ENCODE measurements around the gene PCSK4. TPM values are rescaled to one million over a fixed set of nuclear protein-coding genes. Genes with fewer than 3 reads are reported as not detected.

PCSK4 gene
- total and polyA plus RNA-seq, 2 of the 13 experiments (the other 11 are each of a cell fraction or from before 2014, with no cell fraction given), result 2.0 to 2.7 TPM

DNA sequence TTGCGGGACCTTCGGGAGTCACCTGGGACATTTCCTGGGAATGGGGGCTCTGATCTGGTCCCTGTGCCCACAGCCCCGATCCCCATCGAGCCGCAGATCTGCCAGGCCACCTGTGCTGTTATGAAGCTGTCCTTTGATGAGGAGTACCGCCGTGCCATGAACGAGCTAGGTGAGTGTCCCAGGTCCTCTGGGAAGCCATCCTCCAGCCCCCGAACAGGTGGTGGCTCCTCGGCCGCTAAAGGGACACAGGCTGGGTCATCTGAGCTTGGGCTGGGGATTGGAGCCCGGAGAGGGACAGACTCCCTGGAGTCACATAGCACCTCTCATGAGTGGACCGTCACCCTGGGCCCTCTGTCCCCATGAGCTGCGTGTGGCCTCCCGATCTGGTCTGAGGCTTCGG lies 32.3 kb downstream of the PCSK4 start (continued):
- TF ChIP-seq NRL (CRISPR knock-in tag; IDR thresholded peaks at IDR 0.05; ENCODE audit: borderline replicate concordance) (no peak), ZFAT (CRISPR knock-in tag; conservative IDR thresholded peaks at IDR 0.05) (no peak), ZNF260 (CRISPR knock-in tag; IDR thresholded peaks at IDR 0.05; ENCODE audit: borderline replicate concordance, low read depth) (no peak), PHF21A (CRISPR knock-in tag; IDR thresholded peaks at IDR 0.05) (no peak), SNAPC2 (CRISPR knock-in tag; IDR thresholded peaks at IDR 0.05) (no peak), ZNF33A (CRISPR knock-in tag; IDR thresholded peaks at IDR 0.05; ENCODE audit: borderline replicate concordance) (no peak), ZNF768 (CRISPR knock-in tag; IDR thresholded peaks at IDR 0.05) (peak; percentile 40; the same call in 1 of the 2 replicates), RAD51 (IDR thresholded peaks at IDR 0.05; ENCODE audit: borderline replicate concordance) (no peak), KDM2A (CRISPR knock-in tag; IDR thresholded peaks at IDR 0.05; ENCODE audit: borderline replicate concordance, low read depth) (peak; percentile 64; the same call in 1 of the 2 replicates), IKZF1 (IDR thresholded peaks at IDR 0.05) (no peak), ZNF333 (CRISPR knock-in tag; IDR thresholded peaks at IDR 0.05; ENCODE audit: borderline replicate concordance) (no peak), NAIF1 (CRISPR knock-in tag; IDR thresholded peaks at IDR 0.05; ENCODE audit: borderline replicate concordance) (no peak), ZNF615 (CRISPR knock-in tag; IDR thresholded peaks at IDR 0.05; ENCODE audit: borderline replicate concordance) (no peak), AGO2 (optimal IDR thresholded peaks at IDR 0.05; ENCODE audit: low read depth, low read length) (peak; percentile 59), RBFOX2 (IDR thresholded peaks at IDR 0.05; ENCODE audit: low read depth, low read length) (no peak), ZNF891 (CRISPR knock-in tag; IDR thresholded peaks at IDR 0.05) (no peak), KLF15 (CRISPR knock-in tag; IDR thresholded peaks at IDR 0.05; ENCODE audit: borderline replicate concordance) (no peak), RELA (CRISPR knock-in tag; IDR thresholded peaks at IDR 0.05) (no peak), POLR2G (IDR thresholded peaks at IDR 0.05; ENCODE audit: low read depth, low read length) (peak; percentile 58; the same call in 1 of the 2 replicates), ZNF792 (CRISPR knock-in tag; IDR thresholded peaks at IDR 0.05) (no peak)
- TF ChIP-seq, protein P1, sequence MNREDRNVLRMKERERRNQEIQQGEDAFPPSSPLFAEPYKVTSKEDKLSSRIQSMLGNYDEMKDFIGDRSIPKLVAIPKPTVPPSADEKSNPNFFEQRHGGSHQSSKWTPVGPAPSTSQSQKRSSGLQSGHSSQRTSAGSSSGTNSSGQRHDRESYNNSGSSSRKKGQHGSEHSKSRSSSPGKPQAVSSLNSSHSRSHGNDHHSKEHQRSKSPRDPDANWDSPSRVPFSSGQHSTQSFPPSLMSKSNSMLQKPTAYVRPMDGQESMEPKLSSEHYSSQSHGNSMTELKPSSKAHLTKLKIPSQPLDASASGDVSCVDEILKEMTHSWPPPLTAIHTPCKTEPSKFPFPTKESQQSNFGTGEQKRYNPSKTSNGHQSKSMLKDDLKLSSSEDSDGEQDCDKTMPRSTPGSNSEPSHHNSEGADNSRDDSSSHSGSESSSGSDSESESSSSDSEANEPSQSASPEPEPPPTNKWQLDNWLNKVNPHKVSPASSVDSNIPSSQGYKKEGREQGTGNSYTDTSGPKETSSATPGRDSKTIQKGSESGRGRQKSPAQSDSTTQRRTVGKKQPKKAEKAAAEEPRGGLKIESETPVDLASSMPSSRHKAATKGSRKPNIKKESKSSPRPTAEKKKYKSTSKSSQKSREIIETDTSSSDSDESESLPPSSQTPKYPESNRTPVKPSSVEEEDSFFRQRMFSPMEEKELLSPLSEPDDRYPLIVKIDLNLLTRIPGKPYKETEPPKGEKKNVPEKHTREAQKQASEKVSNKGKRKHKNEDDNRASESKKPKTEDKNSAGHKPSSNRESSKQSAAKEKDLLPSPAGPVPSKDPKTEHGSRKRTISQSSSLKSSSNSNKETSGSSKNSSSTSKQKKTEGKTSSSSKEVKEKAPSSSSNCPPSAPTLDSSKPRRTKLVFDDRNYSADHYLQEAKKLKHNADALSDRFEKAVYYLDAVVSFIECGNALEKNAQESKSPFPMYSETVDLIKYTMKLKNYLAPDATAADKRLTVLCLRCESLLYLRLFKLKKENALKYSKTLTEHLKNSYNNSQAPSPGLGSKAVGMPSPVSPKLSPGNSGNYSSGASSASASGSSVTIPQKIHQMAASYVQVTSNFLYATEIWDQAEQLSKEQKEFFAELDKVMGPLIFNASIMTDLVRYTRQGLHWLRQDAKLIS (CRISPR knock-in tag; IDR thresholded peaks at IDR 0.05), result no peak
- TF ChIP-seq, protein P2, sequence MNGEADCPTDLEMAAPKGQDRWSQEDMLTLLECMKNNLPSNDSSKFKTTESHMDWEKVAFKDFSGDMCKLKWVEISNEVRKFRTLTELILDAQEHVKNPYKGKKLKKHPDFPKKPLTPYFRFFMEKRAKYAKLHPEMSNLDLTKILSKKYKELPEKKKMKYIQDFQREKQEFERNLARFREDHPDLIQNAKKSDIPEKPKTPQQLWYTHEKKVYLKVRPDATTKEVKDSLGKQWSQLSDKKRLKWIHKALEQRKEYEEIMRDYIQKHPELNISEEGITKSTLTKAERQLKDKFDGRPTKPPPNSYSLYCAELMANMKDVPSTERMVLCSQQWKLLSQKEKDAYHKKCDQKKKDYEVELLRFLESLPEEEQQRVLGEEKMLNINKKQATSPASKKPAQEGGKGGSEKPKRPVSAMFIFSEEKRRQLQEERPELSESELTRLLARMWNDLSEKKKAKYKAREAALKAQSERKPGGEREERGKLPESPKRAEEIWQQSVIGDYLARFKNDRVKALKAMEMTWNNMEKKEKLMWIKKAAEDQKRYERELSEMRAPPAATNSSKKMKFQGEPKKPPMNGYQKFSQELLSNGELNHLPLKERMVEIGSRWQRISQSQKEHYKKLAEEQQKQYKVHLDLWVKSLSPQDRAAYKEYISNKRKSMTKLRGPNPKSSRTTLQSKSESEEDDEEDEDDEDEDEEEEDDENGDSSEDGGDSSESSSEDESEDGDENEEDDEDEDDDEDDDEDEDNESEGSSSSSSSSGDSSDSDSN (CRISPR knock-in tag; IDR thresholded peaks at IDR 0.05), result no peak
- TF ChIP-seq, protein P3, sequence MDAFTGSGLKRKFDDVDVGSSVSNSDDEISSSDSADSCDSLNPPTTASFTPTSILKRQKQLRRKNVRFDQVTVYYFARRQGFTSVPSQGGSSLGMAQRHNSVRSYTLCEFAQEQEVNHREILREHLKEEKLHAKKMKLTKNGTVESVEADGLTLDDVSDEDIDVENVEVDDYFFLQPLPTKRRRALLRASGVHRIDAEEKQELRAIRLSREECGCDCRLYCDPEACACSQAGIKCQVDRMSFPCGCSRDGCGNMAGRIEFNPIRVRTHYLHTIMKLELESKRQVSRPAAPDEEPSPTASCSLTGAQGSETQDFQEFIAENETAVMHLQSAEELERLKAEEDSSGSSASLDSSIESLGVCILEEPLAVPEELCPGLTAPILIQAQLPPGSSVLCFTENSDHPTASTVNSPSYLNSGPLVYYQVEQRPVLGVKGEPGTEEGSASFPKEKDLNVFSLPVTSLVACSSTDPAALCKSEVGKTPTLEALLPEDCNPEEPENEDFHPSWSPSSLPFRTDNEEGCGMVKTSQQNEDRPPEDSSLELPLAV (CRISPR knock-in tag; conservative IDR thresholded peaks at IDR 0.05; ENCODE audit: low read depth), result no peak
- TF ChIP-seq, protein P4, sequence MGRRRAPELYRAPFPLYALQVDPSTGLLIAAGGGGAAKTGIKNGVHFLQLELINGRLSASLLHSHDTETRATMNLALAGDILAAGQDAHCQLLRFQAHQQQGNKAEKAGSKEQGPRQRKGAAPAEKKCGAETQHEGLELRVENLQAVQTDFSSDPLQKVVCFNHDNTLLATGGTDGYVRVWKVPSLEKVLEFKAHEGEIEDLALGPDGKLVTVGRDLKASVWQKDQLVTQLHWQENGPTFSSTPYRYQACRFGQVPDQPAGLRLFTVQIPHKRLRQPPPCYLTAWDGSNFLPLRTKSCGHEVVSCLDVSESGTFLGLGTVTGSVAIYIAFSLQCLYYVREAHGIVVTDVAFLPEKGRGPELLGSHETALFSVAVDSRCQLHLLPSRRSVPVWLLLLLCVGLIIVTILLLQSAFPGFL (CRISPR knock-in tag; IDR thresholded peaks at IDR 0.05), result no peak

All from HepG2 (cell line).